Measurements from ENCODE around the gene FADS3.

Gene FADS3

GRCh38 chr11:61880031-61880430 lies 11.3 kb downstream of the FADS3 start:
- DNase-seq (ENCODE audit: low read depth in 2 of 2): no peak

GRCh38 chr11:61879152-61879551 lies 12.2 kb downstream of the FADS3 start:
- DNase-seq (ENCODE audit: low read depth in 2 of 2): no peak

- DNase-seq (ENCODE audit: low read depth in 2 of 2): no peak
Measured at GRCh38 chr11:61875698-61876097, 15.6 kb downstream of the FADS3 start.

- DNase-seq (ENCODE audit: low read depth in 2 of 2): no peak
Measured at GRCh38 chr11:61874853-61875252, 16.5 kb downstream of the FADS3 start.

GRCh38 chr11:61874377-61874809 lies 17.0 kb downstream of the FADS3 start:
- no peak for DNase-seq (ENCODE audit: low read depth in 2 of 2)

GRCh38 chr11:61873588-61874376 lies 17.6 kb downstream of the FADS3 start:
- no peak for DNase-seq (ENCODE audit: low read depth in 2 of 2)

- no peak for DNase-seq (ENCODE audit: low read depth in 2 of 2)
Measured at GRCh38 chr11:61872935-61873565, 18.3 kb downstream of the FADS3 start.

GRCh38 chr11:61871158-61871597 lies 20.2 kb downstream of the FADS3 start:
- DNase-seq (ENCODE audit: low read depth in 2 of 2): peak; percentile 19 to 30

GRCh38 chr11:61870541-61871031 lies 20.8 kb downstream of the FADS3 start:
- peak in 1 of 2 experiments; percentile 6 for DNase-seq (ENCODE audit: low read depth in 2 of 2)

GRCh38 chr11:61869708-61870451 lies 21.5 kb downstream of the FADS3 start:
- no peak for DNase-seq (ENCODE audit: low read depth in 2 of 2)

GRCh38 chr11:61869429-61869707 lies 22.0 kb downstream of the FADS3 start:
- no peak for DNase-seq (ENCODE audit: low read depth in 2 of 2)

GRCh38 chr11:61868571-61869428 lies 22.5 kb downstream of the FADS3 start:
- DNase-seq (ENCODE audit: low read depth in 2 of 2): no peak

- DNase-seq (ENCODE audit: low read depth in 2 of 2): no peak
Measured at GRCh38 chr11:61866958-61867343, 24.4 kb downstream of the FADS3 start.

- DNase-seq (ENCODE audit: low read depth in 2 of 2): no peak
Measured at GRCh38 chr11:61866231-61866957, 25.0 kb downstream of the FADS3 start.

- DNase-seq (ENCODE audit: low read depth in 2 of 2): no peak
Measured at GRCh38 chr11:61864814-61865775, 26.2 kb downstream of the FADS3 start.

- DNase-seq (ENCODE audit: low read depth in 2 of 2): no peak
Measured at GRCh38 chr11:61863548-61864081, 27.7 kb downstream of the FADS3 start.

GRCh38 chr11:61862714-61863547 lies 28.4 kb downstream of the FADS3 start:
- DNase-seq (ENCODE audit: low read depth in 2 of 2): no peak

- no peak for DNase-seq (ENCODE audit: low read depth in 2 of 2)
Measured at GRCh38 chr11:61861634-61862033, 29.7 kb downstream of the FADS3 start.

All from fibroblast of skin of left biceps (primary cell).